Loucy (cell line): Measurements from ENCODE around the gene ZFPM1.

ENCODE experiments used
- CTCF ChIP-seq: fragments of 200-600 bp; sonication (generic); conservative IDR thresholded peaks from 2 replicates; pipeline ENCODE4 v1.5.1; 2014; ENCODE audit warnings: mild to moderate bottlenecking, antibody characterized with exemption, low read length
- EZH2phosphoT487 ChIP-seq: fragments of 200-600 bp; IDR thresholded peaks from 2 replicates; pipeline ENCODE4 v1.6.1; 2018; ENCODE audit warnings: antibody characterized with exemption, mild to moderate bottlenecking, moderate library complexity, borderline replicate concordance

DNA sequence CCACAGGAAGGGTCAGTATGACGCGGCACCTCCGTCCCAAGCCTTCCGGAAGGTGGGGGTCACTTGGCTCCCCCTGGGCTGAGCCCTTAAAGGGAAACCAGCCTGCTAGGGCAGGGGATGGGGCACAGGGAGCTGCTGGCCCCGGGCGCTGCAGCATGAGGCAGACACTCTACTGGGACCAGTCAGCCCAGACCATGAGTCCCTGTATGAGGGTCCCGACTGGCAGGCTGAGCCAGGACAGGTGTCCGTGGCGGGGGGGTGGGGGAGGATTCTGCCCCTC, 73.8 kb downstream of the ZFPM1 start:
- TF ChIP-seq CTCF (no peak), EZH2phosphoT487 (no peak)
